Muscle of arm (tissue), 12 donors: ENCODE results near the gene RAB3GAP1. TPM values are rescaled to one million over a fixed set of nuclear protein-coding genes. Genes with fewer than 3 reads are reported as not detected.

Source experiments
- DNase-seq: peaks from one replicate; pipeline ENCODE4 v3.0.0-alpha.2; 2013
- polyA plus RNA-seq, 12 donors: library from polyadenylated mRNA; unstranded; fragments of 120-200 nt; gene quantifications; one replicate each; pipeline ENCODE4 v1.2.1, GENCODE V29; 2013; ENCODE audit not compliant: insufficient read length in 12 of 12

RAB3GAP1 gene
- polyA plus RNA-seq, 12 donors, result 26.2 to 44.1 (median 38.2) TPM; not detected in 1

GRCh38 chr2:135159191-135159590 lies 107.1 kb downstream of the RAB3GAP1 start:
- DNase-seq, result no peak

- DNase-seq, result no peak
Measured at GRCh38 chr2:135162377-135162776, 110.3 kb downstream of the RAB3GAP1 start.

GRCh38 chr2:135162786-135163185 lies 110.7 kb downstream of the RAB3GAP1 start:
- DNase-seq, result no peak

GRCh38 chr2:135163306-135163705 lies 111.2 kb downstream of the RAB3GAP1 start:
- DNase-seq, result no peak

- no peak for DNase-seq
Measured at GRCh38 chr2:135163901-135164300, 111.8 kb downstream of the RAB3GAP1 start.

- no peak for DNase-seq
Measured at GRCh38 chr2:135164431-135164830, 112.3 kb downstream of the RAB3GAP1 start.

- DNase-seq, result no peak
Measured at GRCh38 chr2:135167273-135167672, 115.2 kb downstream of the RAB3GAP1 start.

- no peak for DNase-seq
Measured at GRCh38 chr2:135168204-135168856, 116.2 kb downstream of the RAB3GAP1 start.

- DNase-seq, result no peak
Measured at GRCh38 chr2:135169900-135170753, 118.0 kb downstream of the RAB3GAP1 start.

GRCh38 chr2:135174049-135174809 lies 122.1 kb downstream of the RAB3GAP1 start:
- DNase-seq, result no peak

- DNase-seq, result no peak
Measured at GRCh38 chr2:135174810-135175093, 122.7 kb downstream of the RAB3GAP1 start.

GRCh38 chr2:135175177-135175576 lies 123.1 kb downstream of the RAB3GAP1 start:
- no peak for DNase-seq

- no peak for DNase-seq
Measured at GRCh38 chr2:135179689-135180088, 127.6 kb downstream of the RAB3GAP1 start.

GRCh38 chr2:135182190-135182589 lies 130.1 kb downstream of the RAB3GAP1 start:
- DNase-seq, result no peak

- DNase-seq, result no peak
Measured at GRCh38 chr2:135182601-135183000, 130.5 kb downstream of the RAB3GAP1 start.

- no peak for DNase-seq
Measured at GRCh38 chr2:135183822-135184221, 131.7 kb downstream of the RAB3GAP1 start.

- DNase-seq, result no peak
Measured at GRCh38 chr2:135186054-135186453, 134.0 kb downstream of the RAB3GAP1 start.

GRCh38 chr2:135187270-135187669 lies 135.2 kb downstream of the RAB3GAP1 start:
- DNase-seq, result no peak

GRCh38 chr2:135189148-135189547 lies 137.1 kb downstream of the RAB3GAP1 start:
- no peak for DNase-seq

GRCh38 chr2:135190799-135191198 lies 138.7 kb downstream of the RAB3GAP1 start:
- DNase-seq, result no peak

- DNase-seq, result no peak
Measured at GRCh38 chr2:135198481-135198880, 146.4 kb downstream of the RAB3GAP1 start.

GRCh38 chr2:135202751-135203150 lies 150.7 kb downstream of the RAB3GAP1 start:
- DNase-seq, result no peak

- DNase-seq, result no peak
Measured at GRCh38 chr2:135203944-135204343, 151.9 kb downstream of the RAB3GAP1 start.
